IMR-90 (cell line): ENCODE results near the gene DMXL2. TPM values are rescaled to one million over a fixed set of nuclear protein-coding genes. Genes with fewer than 3 reads are reported as not detected.
A peak's percentile ranks its signal among the peaks of the same experiment; 100 is the strongest.

Source experiments
- ATAC-seq: fragments of 200-7000 bp; cut with Tn5 transposase; 2 replicates; pipeline ENCODE4 v1.9.1; 2020; ENCODE audit warnings: low read depth, mild to moderate bottlenecking, moderate library complexity
- Bru-seq: library from RNA; stranded (reverse); fragments of 400-500 nt; gene quantifications from one replicate; lab custom pipeline; 2021; lab: Mats Ljungman, UMichigan
- BruChase-seq, 2 experiments: library from RNA; stranded (reverse); fragments of 400-500 nt; gene quantifications; one replicate each; lab custom pipeline; 2021; lab: Mats Ljungman, UMichigan
- BruUV-seq: library from RNA; stranded (reverse); fragments of 400-500 nt; replicated peaks from 2 replicates; lab custom pipeline; 2021; lab: Mats Ljungman, UMichigan
- CTCF ChIA-PET: fragments of 300-600 bp; formaldehyde crosslinking; extraction: SDS; loops from one replicate; lab custom pipeline; 2021; ENCODE audit warnings: antibody characterized with exemption; lab: Yijun Ruan, JAX
- POLR2A ChIA-PET: fragments of 300-600 bp; sonication (Branson Sonifier 250); formaldehyde crosslinking; loops from one replicate; lab custom pipeline; 2022; ENCODE audit warnings: antibody characterized with exemption; ENCODE audit not compliant: unreplicated experiment; lab: Charles Lee
- DNase-seq: peaks from one replicate; pipeline ENCODE4 v3.0.0; 2013
- H2AFZ ChIP-seq: replicated peaks from 2 replicates; pipeline ENCODE3; 2013; ENCODE audit warnings: low read length, mild to moderate bottlenecking; ENCODE audit not compliant: poor library complexity
- H2AK5ac ChIP-seq: 2 replicates; pipeline ENCODE4 v1.6.1; 2013; ENCODE audit warnings: low read depth, low read length, inconsistent platforms
- H2AK9ac ChIP-seq: replicated peaks from 2 replicates; pipeline ENCODE3; 2013; ENCODE audit warnings: mild to moderate bottlenecking, low read depth, low read length, moderate library complexity; ENCODE audit not compliant: poor library complexity
- H2BK120ac ChIP-seq: 2 replicates; pipeline ENCODE4 v1.6.1; 2013; ENCODE audit warnings: low read depth, low read length, inconsistent platforms
- H2BK15ac ChIP-seq: 3 replicates; pipeline ENCODE4 v1.6.1; 2013; ENCODE audit warnings: low read depth, low read length, inconsistent platforms
- H2BK20ac ChIP-seq: 2 replicates; pipeline ENCODE4 v1.6.1; 2013; ENCODE audit warnings: low read depth, mild to moderate bottlenecking, inconsistent platforms, low read length, moderate library complexity
- H2BK5ac ChIP-seq: 2 replicates; pipeline ENCODE4 v1.6.1; 2013; ENCODE audit warnings: mild to moderate bottlenecking, low read depth, low read length, inconsistent platforms; ENCODE audit not compliant: poor library complexity, severe bottlenecking
- H3K14ac ChIP-seq: replicated peaks from 2 replicates; pipeline ENCODE4 v1.6.1; 2013; ENCODE audit warnings: low read depth, low read length, inconsistent platforms
- H3K18ac ChIP-seq: 2 replicates; pipeline ENCODE4 v1.6.1; 2013; ENCODE audit warnings: low read depth, low read length, control low read depth
- H3K23ac ChIP-seq: 2 replicates; pipeline ENCODE4 v1.6.1; 2013; ENCODE audit warnings: low read depth, low read length, inconsistent platforms
- H3K27ac ChIP-seq: 2 replicates; pipeline ENCODE4 v1.5.1; 2013; ENCODE audit warnings: mild to moderate bottlenecking, control low read depth, low read length; ENCODE audit not compliant: insufficient read depth
- H3K27me3 ChIP-seq: 2 replicates; pipeline ENCODE4 v1.6.1; 2013; ENCODE audit warnings: low read length; ENCODE audit not compliant: control insufficient read depth, insufficient read depth
- H3K36me3 ChIP-seq: 2 replicates; pipeline ENCODE4 v1.6.1; 2013; ENCODE audit warnings: low read length, mixed read lengths; ENCODE audit not compliant: control insufficient read depth, insufficient read depth
- H3K4ac ChIP-seq: 2 replicates; pipeline ENCODE4 v1.6.1; 2013; ENCODE audit warnings: low read depth, low read length, inconsistent platforms
- H3K4me1 ChIP-seq: 2 replicates; pipeline ENCODE4 v1.6.1; 2013; ENCODE audit warnings: low read length, mixed read lengths; ENCODE audit not compliant: control insufficient read depth, insufficient read depth
- H3K4me2 ChIP-seq: 2 replicates; pipeline ENCODE4 v1.6.1; 2013; ENCODE audit warnings: low read depth, mild to moderate bottlenecking, control low read depth, low read length, moderate library complexity
- H3K4me3 ChIP-seq: 2 replicates; pipeline ENCODE4 v1.5.1; 2013; ENCODE audit warnings: low read depth, mild to moderate bottlenecking, control low read depth, low read length, moderate library complexity; ENCODE audit not compliant: insufficient read depth
- H3K56ac ChIP-seq: 2 replicates; pipeline ENCODE4 v1.6.1; 2013; ENCODE audit warnings: low read length, inconsistent platforms; ENCODE audit not compliant: insufficient read depth; ENCODE audit errors: extremely low read depth
- H3K79me1 ChIP-seq, 2 experiments: 2 replicates each; pipeline ENCODE4 v1.6.1; 2013; ENCODE audit warnings: low read length in 2 of 2, inconsistent platforms in 1 of 2, low read depth in 1 of 2
- H3K9ac ChIP-seq: 2 replicates; pipeline ENCODE4 v1.6.1; 2013; ENCODE audit warnings: low read depth, low read length, control low read depth
- H3K9me1 ChIP-seq: 2 replicates; pipeline ENCODE4 v1.6.1; 2013; ENCODE audit warnings: low read length, inconsistent platforms; ENCODE audit not compliant: insufficient read depth
- H3K9me3 ChIP-seq: 2 replicates; pipeline ENCODE4 v1.6.1; 2013; ENCODE audit warnings: low read length; ENCODE audit not compliant: control insufficient read depth, insufficient read depth
- H4K20me1 ChIP-seq: 2 replicates; pipeline ENCODE4 v1.6.1; 2013; ENCODE audit warnings: low read length, inconsistent platforms; ENCODE audit not compliant: insufficient read depth
- H4K5ac ChIP-seq: 2 replicates; pipeline ENCODE4 v1.6.1; 2013; ENCODE audit warnings: mild to moderate bottlenecking, low read depth, low read length, control low read depth
- H4K8ac ChIP-seq, 2 experiments: 2 replicates each; pipeline ENCODE4 v1.6.1; 2013; ENCODE audit warnings: low read depth in 2 of 2, low read length in 2 of 2, control low read depth in 1 of 2, inconsistent platforms in 1 of 2
- H4K91ac ChIP-seq: 2 replicates; pipeline ENCODE4 v1.6.1; 2013; ENCODE audit warnings: low read depth, low read length, inconsistent platforms; ENCODE audit not compliant: insufficient read depth
- BHLHE40 ChIP-seq: fragments of 150-350 bp; IDR thresholded peaks from 2 replicates; pipeline ENCODE4 v1.6.1; 2016; ENCODE audit warnings: mild to moderate bottlenecking, low read depth, low read length
- CEBPB ChIP-seq: IDR thresholded peaks from 2 replicates; pipeline ENCODE4 v1.6.1; 2012; ENCODE audit warnings: low read depth, low read length, improper control_type of control experiment
- CTCF ChIP-seq: conservative IDR thresholded peaks from 2 replicates; pipeline ENCODE4 v1.5.1; 2012; ENCODE audit warnings: mild to moderate bottlenecking, low read depth, low read length, improper control_type of control experiment
- ELK1 ChIP-seq: fragments of 150-350 bp; IDR thresholded peaks from 2 replicates; pipeline ENCODE4 v1.6.1; 2016; ENCODE audit warnings: low read depth, mild to moderate bottlenecking, low read length, moderate library complexity, borderline replicate concordance
- MAZ ChIP-seq: IDR thresholded peaks from 2 replicates; pipeline ENCODE4 v1.6.1; 2012; ENCODE audit warnings: low read depth, mild to moderate bottlenecking, low read length, improper control_type of control experiment, moderate library complexity, borderline replicate concordance
- RCOR1 ChIP-seq: IDR thresholded peaks from 2 replicates; pipeline ENCODE4 v1.6.1; 2012; ENCODE audit warnings: mild to moderate bottlenecking, low read length, improper control_type of control experiment; ENCODE audit not compliant: insufficient replicate concordance
- SMC3 ChIP-seq: fragments of 150-350 bp; IDR thresholded peaks from 2 replicates; pipeline ENCODE4 v1.6.1; 2016; ENCODE audit warnings: low read depth, mild to moderate bottlenecking, antibody characterized with exemption, low read length, moderate library complexity
- WGBS, 2 experiments: methylation state at CpG; one replicate each; pipeline versions ENCODE4 v1.1.5 to v1.1.7; 2013; ENCODE audit warnings: missing lambda C conversion rate in 2 of 2; ENCODE audit not compliant: insufficient read length in 1 of 2; ENCODE audit errors: extremely low coverage in 2 of 2; 5-methylcytosine and 5-hydroxymethylcytosine counted together
- dilution Hi-C: fragments of 300-500 bp; cut with HindIII; formaldehyde crosslinking; loops from one replicate; pipeline ENCODE4 v1.14.3; 2018; ENCODE audit warnings: low sequenced_read_pairs; ENCODE audit not compliant: unreplicated experiment
- in situ Hi-C: fragments of 300-500 bp; cut with MboI; formaldehyde crosslinking; loops from 3 replicates; pipeline ENCODE4 v1.14.3; 2019; ENCODE audit warnings: low sequenced_read_pairs, inconsistent platforms, mixed read lengths
- intact Hi-C: fragments of 100-400 bp; cut with micrococcal nuclease; formaldehyde crosslinking; loops from 2 replicates; pipeline ENCODE4 v1.10.0; 2022
- long read RNA-seq: library from polyadenylated mRNA; unstranded; transcript quantifications from one replicate; pipeline ENCODE4 v2.0.0, GENCODE V29; 2021; ENCODE audit not compliant: unreplicated experiment
- polyA plus RNA-seq, 3 experiments: library from polyadenylated mRNA; depleted of rRNA; stranded (reverse); fragments of >200 nt; gene quantifications; 2 replicates each; pipeline ENCODE4 v1.2.3, GENCODE V29; 2012; ENCODE audit warnings: low replicate concordance in 1 of 3
- total RNA-seq: library from RNA; depleted of rRNA; stranded (reverse); fragments of >200 nt; gene quantifications from 2 replicates; pipeline ENCODE4 v1.2.3, GENCODE V29; 2012; rRNA removed

The DMXL2 gene
- total RNA-seq: 21.9 and 34.4 TPM in 2 replicates
- polyA plus RNA-seq (2012; rRNA removed): 6.9 and 9.7 TPM in 2 replicates
- 1.5 and 35.0 TPM in 2 replicates for polyA plus RNA-seq (2012; cell fraction: cytosol; rRNA removed)
- 46.0 and 166 TPM in 2 replicates for polyA plus RNA-seq (2012; cell fraction: nucleus; rRNA removed; ENCODE audit: low replicate concordance)
- Bru-seq, nascent RNA: percentile 65 among the genes with signal in this experiment
- BruChase-seq, experiment 1, labeled RNA remaining after a 6-hour chase: percentile 59 among the genes with signal in this experiment
- BruChase-seq, experiment 2, labeled RNA remaining after a 2-hour chase: percentile 70 among the genes with signal in this experiment
- long read RNA-seq, partial matches to known transcripts: 3 of 6 reads
- long read RNA-seq, other reads (novel, unspliced or antisense): 3 of 6 reads

GRCh38 chr15:51622604-51623370 is at the start of gene DMXL2:
Gene DMXL2 (minus strand): TSS chr15:51622771. CDS start chr15:51622545, 226 bp downstream.
- peak within 1 kb of the TSS; percentile 4 for H2BK5ac ChIP-seq
- in situ Hi-C loops: no loop called here
- H2BK20ac ChIP-seq: no peak within 1 kb of the TSS
- H3K36me3 ChIP-seq: no peaks in the 10 kb centered on the region
- H4K20me1 ChIP-seq: peaks cover 3% of the 10 kb centered on the region; the same call in 1 of the 2 replicates
- peak within 1 kb of the TSS; percentile 38; the same call in 1 of the 2 replicates for H3K18ac ChIP-seq
- ATAC-seq (peak; percentile 76), DNase-seq (peak; percentile 85)
- H2BK120ac ChIP-seq: peak within 1 kb of the TSS; percentile 34
- ChIA-PET POLR2A (interaction anchor here (1.1 kb wide), 1 partner anchor 86 kb away, joined by 3 read pairs; no protein-coding TSS in a partner anchor), CTCF (interaction anchor here (0.6 to 1.2 kb wide), 3 partner anchors 9 to 221 kb away, joined by 3 to 4 read pairs (median 3); no protein-coding TSS in a partner anchor)
- peak within 1 kb of the TSS; percentile 76 for H3K4me2 ChIP-seq
- peak within 1 kb of the TSS; percentile 42 for H3K4ac ChIP-seq
- peak within 1 kb of the TSS; percentile 75 for H3K14ac ChIP-seq
- 0% methylated on average over 12 of the region's 83 CpGs; no CpG with 5 or more reads in 1 of the 2 experiments for WGBS, 2 experiments
- H3K9me1 ChIP-seq: 0 out of 2 replicates have a peak, but pooled peaks cover 2% of the 10 kb centered on the region
- H3K56ac ChIP-seq: peak within 1 kb of the TSS; percentile 46; the same call in 1 of the 2 replicates
- peak within 1 kb of the TSS; percentile 97 for H2AFZ ChIP-seq
- H3K79me1 ChIP-seq: peaks cover 14 to 17% of the 10 kb centered on the region in 2 experiments; a peak in 3 of 4 replicates
- no peak within 1 kb of the TSS for H2AK5ac ChIP-seq
- no peak within 1 kb of the TSS for H2BK15ac ChIP-seq
- TF ChIP-seq CEBPB (no peak), CTCF (0 out of 2 replicates have a peak, but pooled peaks have one; percentile 12), MAZ (peak; percentile 77; the same call in 1 of the 2 replicates), ELK1 (no peak), RCOR1 (no peak), BHLHE40 (peak; percentile 55; the same call in 1 of the 2 replicates), SMC3 (no peak)
- peak within 1 kb of the TSS; percentile 75 for H3K27ac ChIP-seq
- peaks cover 7% of the 10 kb centered on the region for H3K27me3 ChIP-seq
- H3K9me3 ChIP-seq: no peaks in the 10 kb centered on the region
- BruUV-seq: no TSS peak
- H3K23ac ChIP-seq: peak within 1 kb of the TSS; percentile 77
- H4K8ac ChIP-seq: peak within 1 kb of the TSS; percentile 30 to 86
- H2AK9ac ChIP-seq: peak within 1 kb of the TSS; percentile 51
- 0 out of 2 replicates have a peak within 1 kb of the TSS, but pooled peaks have one; percentile 6 for H4K5ac ChIP-seq
- H4K91ac ChIP-seq: peak within 1 kb of the TSS; percentile 70; the same call in 1 of the 2 replicates
- intact Hi-C loops: loop anchor here (2.0 kb wide), 1 partner anchor 86 kb away; no protein-coding TSS in a partner anchor
- dilution Hi-C loops: no loop called here
- H3K4me3 ChIP-seq: peak within 1 kb of the TSS; percentile 83
- H3K9ac ChIP-seq: peak within 1 kb of the TSS; percentile 77
- peaks cover 3% of the 10 kb centered on the region; the same call in 1 of the 2 replicates for H3K4me1 ChIP-seq
